Glutamatergic neuron (in vitro differentiated cells): ENCODE data around the gene JMJD1C. TPM values are rescaled to one million over a fixed set of nuclear protein-coding genes. Genes with fewer than 3 reads are reported as not detected.
"Not testable (repeated sequence)": the region's sequence is repeated elsewhere in the genome, so short reads cannot be mapped to it uniquely, and the experiment has no call there.

ENCODE experiments used
- DNase-seq: peaks from one replicate; pipeline ENCODE4 v3.0.0; 2022
- H3K27ac Mint-ChIP-seq: one replicate; pipeline ENCODE4 v1.8.0; 2020; ENCODE audit warnings: mild to moderate bottlenecking, mixed read lengths, inconsistent platforms; ENCODE audit not compliant: unreplicated experiment
- H3K27me3 Mint-ChIP-seq: one replicate; pipeline ENCODE4 v1.8.0; 2020; ENCODE audit warnings: mild to moderate bottlenecking, moderate library complexity, mixed read lengths, inconsistent platforms; ENCODE audit not compliant: unreplicated experiment
- H3K36me3 Mint-ChIP-seq: one replicate; pipeline ENCODE4 v1.8.0; 2020; ENCODE audit warnings: mild to moderate bottlenecking, mixed read lengths, inconsistent platforms; ENCODE audit not compliant: unreplicated experiment
- H3K4me1 Mint-ChIP-seq: one replicate; pipeline ENCODE4 v1.8.0; 2020; ENCODE audit warnings: mild to moderate bottlenecking, low read depth, mixed read lengths, inconsistent platforms; ENCODE audit not compliant: unreplicated experiment
- H3K4me3 Mint-ChIP-seq: one replicate; pipeline ENCODE4 v1.8.0; 2020; ENCODE audit warnings: mild to moderate bottlenecking, mixed read lengths, inconsistent platforms; ENCODE audit not compliant: unreplicated experiment
- H3K9me3 Mint-ChIP-seq: one replicate; pipeline ENCODE4 v1.8.0; 2020; ENCODE audit warnings: mild to moderate bottlenecking, moderate library complexity, mixed read lengths, inconsistent platforms; ENCODE audit not compliant: unreplicated experiment
- CTCF ChIP-seq: fragments of 200-600 bp; sonication (generic); IDR thresholded peaks from one replicate; pipeline ENCODE4 v1.5.0; 2021; ENCODE audit not compliant: partially characterized antibody, unreplicated experiment
- total RNA-seq: library from RNA; stranded (reverse); fragmentation: NEBNext Ultra II Directional; extraction: Animal tissue kit (Norgen Biotek cat#: 25700); gene quantifications from one replicate; pipeline ENCODE4 v1.2.1, GENCODE V29; 2021; ENCODE audit not compliant: unreplicated experiment

JMJD1C gene
- total RNA-seq, 1 donor from 2014 or later, result 110 TPM

GRCh38 chr10:63297941-63298340, 167.8 kb downstream of the JMJD1C start:
- H3K4me3 Mint-ChIP-seq, result no peak overlapping the region
- peaks cover 3% of the 10 kb centered on the region for H3K27me3 Mint-ChIP-seq
- no peak for TF ChIP-seq CTCF
- H3K27ac Mint-ChIP-seq, result no peak overlapping the region
- no peak for DNase-seq
- peaks cover 8% of the 10 kb centered on the region for H3K4me1 Mint-ChIP-seq
- no peaks in the 10 kb centered on the region for H3K36me3 Mint-ChIP-seq
- H3K9me3 Mint-ChIP-seq, result no peaks in the 10 kb centered on the region

- Mint-ChIP-seq H3K4me1 (peaks cover 3% of the 10 kb centered on the region), H3K27ac (no peak overlapping the region), H3K9me3 (no peaks in the 10 kb centered on the region), H3K36me3 (no peaks in the 10 kb centered on the region), H3K4me3 (no peak overlapping the region), H3K27me3 (peaks cover 3% of the 10 kb centered on the region)
- no peak for DNase-seq
- no peak for TF ChIP-seq CTCF
These were observed 171.0 kb downstream of the JMJD1C start for GRCh38 chr10:63294781-63295180.

- H3K9me3 Mint-ChIP-seq, H3K36me3 Mint-ChIP-seq, H3K4me3 Mint-ChIP-seq, H3K4me1 Mint-ChIP-seq, H3K27ac Mint-ChIP-seq, DNase-seq, H3K27me3 Mint-ChIP-seq: not testable (repeated sequence)
These were observed 172.9 kb downstream of the JMJD1C start for GRCh38 chr10:63292847-63293246.

GRCh38 chr10:63288170-63288569, 177.6 kb downstream of the JMJD1C start:
- Mint-ChIP-seq H3K4me3 (no peak overlapping the region), H3K4me1 (peaks cover 4% of the 10 kb centered on the region), H3K36me3 (no peaks in the 10 kb centered on the region), H3K27ac (no peak overlapping the region), H3K27me3 (peaks cover 2% of the 10 kb centered on the region), H3K9me3 (no peaks in the 10 kb centered on the region)
- no peak for DNase-seq
- TF ChIP-seq CTCF, result no peak

- Mint-ChIP-seq H3K27ac (no peak overlapping the region), H3K4me1 (peaks cover 6% of the 10 kb centered on the region), H3K9me3 (no peaks in the 10 kb centered on the region), H3K4me3 (no peak overlapping the region), H3K27me3 (peaks cover 2% of the 10 kb centered on the region), H3K36me3 (no peaks in the 10 kb centered on the region)
- TF ChIP-seq CTCF, result no peak
- no peak for DNase-seq
These were observed 179.0 kb downstream of the JMJD1C start for GRCh38 chr10:63286754-63287264.
